HG03066 (cell line): Measurements from ENCODE around the gene ALKBH1.
"Not testable (repeated sequence)": the region's sequence is repeated elsewhere in the genome, so short reads cannot be mapped to it uniquely, and the experiment has no call there.

Experiments used
- ATAC-seq: cut with Tn5 transposase; IDR thresholded peaks from one replicate; pipeline ENCODE4 v1.9.1; 2021; ENCODE audit warnings: low read depth; ENCODE audit not compliant: unreplicated experiment

ALKBH1 gene, protein sequence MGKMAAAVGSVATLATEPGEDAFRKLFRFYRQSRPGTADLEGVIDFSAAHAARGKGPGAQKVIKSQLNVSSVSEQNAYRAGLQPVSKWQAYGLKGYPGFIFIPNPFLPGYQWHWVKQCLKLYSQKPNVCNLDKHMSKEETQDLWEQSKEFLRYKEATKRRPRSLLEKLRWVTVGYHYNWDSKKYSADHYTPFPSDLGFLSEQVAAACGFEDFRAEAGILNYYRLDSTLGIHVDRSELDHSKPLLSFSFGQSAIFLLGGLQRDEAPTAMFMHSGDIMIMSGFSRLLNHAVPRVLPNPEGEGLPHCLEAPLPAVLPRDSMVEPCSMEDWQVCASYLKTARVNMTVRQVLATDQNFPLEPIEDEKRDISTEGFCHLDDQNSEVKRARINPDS

DNA sequence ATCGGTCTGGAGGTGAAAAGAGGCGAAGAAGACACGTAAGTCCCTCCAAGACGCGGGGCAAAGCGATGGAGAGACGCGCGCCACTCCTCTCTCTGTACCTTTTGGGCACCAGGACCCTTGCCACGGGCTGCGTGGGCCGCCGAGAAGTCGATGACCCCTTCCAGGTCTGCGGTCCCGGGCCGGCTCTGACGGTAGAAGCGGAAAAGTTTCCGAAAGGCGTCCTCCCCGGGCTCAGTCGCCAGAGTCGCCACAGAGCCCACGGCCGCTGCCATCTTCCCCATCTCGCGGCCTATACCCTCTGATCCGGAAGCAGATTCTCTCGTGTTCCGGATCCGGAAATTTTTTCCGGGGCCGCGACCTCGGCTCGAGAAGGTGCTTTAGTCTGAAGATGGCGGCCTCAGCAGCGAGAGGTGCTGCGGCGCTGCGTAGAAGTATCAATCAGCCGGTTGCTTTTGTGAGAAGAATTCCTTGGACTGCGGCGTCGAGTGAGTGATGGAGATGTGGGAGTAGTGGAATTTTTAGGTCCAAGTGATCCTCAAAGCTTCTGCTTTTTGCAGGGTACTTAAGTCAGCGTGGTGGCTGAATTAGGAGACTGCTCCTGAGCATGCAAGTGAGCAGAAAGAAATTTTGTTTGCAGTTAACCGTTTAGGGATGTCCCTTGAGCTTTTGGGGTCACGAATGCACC is at the start of gene ALKBH1, which contains the start of gene SLIRP:
ALKBH1 (minus strand) TSS at position 300 of the 685 bp plus-strand sequence; CDS start at position 281, 19 bp downstream.
SLIRP (plus strand) TSS at position 380 of the 685 bp plus-strand sequence; CDS start at position 389, 9 bp downstream.
- peak; percentile 97 for ATAC-seq

DNA sequence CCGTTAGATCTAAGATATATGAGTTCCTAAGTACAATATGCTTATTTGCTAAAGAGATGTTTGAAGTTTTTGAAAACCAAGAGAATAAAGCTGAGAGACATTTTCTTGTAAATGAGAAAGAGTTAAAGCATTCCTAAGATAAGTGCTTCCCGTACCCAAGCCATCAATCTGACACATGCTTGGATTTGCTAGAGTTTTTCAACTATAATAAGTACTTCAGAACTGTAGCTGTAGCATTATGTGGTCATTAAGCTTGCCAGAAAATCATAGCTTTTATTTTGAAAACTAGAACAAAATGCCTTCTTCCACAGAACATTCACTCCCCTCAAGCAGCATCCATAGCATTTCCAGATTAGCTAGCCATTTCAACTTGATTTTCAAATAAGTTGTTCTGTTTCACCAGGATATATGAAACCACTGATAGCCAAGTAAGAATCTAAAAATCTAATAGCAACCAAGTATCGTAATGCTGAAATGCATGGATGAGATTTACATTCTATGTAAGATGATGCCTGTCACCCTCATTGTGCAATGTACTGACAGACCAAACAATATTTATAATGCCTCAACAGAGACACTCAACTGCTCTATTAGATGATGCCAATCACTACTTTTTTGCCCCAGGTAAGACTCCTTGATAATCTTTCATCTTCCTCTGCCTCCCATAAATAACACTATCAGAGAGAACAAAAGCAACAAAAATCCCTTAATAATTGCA is 45.1 kb upstream of the ALKBH1 start:
- ATAC-seq, result no peak

DNA sequence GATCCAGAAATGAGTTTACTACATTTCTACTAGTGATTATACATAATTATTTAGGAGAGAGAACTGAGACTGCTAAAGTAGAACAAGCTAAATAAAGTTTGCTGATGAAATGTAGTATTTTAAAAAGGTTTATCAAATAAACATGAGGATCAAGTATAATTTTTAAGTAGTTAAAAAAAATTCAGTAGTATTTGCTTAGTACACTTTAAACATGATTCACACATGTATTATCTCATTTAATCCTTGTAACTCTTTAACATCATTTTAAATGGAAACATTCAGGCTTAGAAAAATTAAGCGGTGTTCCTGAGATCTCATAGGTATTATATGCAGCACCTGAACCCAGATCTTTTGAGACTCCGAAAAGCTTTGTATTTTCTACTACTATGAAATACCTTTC is 44.4 kb upstream of the ALKBH1 start:
- ATAC-seq, result no peak

DNA sequence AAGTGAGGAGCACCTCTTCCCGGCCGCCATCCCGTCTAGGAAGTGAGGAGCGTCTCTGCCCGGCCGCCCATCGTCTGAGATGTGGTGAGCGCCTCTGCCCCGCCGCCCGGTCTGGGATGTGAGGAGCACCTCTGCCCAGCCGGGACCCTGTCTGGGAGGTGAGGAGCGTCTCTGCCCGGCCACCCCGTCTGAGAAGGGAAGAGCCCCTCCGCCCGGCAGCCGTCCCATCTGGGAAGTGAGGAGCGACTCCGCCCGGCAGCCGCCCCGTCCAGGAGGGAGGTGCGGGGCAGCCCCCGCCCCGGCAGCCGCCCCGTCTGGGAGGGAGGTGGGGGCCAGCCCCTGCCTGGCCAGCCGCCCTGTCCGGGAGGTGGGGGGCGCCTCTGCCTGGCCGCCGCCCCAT is 39.6 kb upstream of the ALKBH1 start:
- ATAC-seq, result not testable (repeated sequence)

DNA sequence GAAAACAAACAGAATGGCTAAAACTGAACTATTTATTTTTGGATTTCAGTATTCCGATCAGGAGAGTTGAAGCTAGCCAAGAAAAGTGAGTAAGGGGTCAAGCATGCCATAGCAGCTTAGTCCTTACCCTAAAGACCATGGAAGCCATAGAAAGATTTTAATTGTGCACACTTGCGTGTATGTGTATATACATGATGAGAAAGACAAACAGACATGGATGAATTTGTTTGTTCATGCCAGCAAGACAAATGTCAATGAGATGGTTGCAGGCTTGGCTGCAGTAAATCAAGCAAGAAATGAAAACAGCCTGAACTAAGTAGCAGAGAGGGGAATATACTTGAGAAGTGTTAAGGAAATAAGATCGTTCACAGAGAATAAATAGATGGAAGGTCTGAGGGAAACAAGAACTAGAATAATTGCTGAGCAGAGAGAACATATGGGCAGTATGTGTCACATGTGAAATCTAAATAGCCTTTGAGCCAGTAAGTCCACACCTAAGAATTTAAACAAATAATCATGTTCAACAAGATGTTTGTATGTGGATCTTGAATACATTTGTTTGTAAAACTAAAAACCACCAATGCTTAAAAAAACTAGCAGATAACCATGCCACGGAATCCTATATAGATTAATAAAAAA is 38.4 kb upstream of the ALKBH1 start:
- no peak for ATAC-seq

DNA sequence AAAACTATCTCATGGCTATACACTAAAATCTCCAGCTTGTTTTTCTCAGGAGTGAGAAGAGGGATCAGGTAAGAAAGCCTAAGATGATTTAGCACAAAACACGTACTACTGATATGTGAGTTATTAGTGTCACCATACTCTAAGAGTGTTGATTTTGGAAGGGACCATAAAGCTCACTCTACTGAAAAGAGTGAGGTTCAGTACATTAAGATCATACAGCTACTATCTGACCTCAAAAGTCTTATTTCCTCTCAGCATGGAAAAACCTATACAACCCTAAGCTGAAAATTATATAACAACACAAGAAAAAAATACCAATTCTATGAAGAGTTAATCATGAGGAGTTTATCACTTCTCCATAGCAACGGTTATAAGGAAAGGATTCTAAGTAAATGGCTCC is 33.6 kb upstream of the ALKBH1 start:
- ATAC-seq, result no peak

DNA sequence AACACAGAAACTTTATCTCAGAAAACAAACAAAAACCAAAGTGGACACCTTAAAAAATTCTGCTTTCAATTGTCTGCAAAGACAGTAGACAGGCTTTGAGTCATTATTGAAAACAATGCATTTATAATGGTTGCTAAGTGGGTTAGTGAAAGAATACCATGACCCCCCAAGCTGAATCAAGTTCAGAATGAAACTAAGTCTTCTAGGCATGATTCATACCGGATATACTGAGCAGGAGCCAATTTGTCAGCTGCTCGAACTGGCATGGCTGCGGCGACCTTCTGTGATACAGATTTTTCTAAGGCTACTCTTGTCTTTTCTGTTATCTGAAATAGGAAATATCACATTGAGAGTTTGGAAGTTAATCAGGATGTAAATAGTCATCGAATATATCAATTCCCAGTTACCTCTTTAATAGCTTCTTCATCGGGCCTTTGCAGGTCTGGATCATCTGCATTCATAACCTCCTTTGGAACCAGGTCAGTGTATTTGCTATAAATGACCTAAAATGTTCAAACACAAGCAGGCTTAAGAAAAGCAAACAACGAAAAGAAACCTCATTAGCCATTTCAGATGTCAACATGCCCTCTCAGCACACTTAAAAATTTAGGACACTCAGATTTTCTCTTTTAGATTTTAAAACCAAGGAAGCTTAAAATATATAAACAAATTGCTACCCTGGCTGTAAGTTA is 30.9 kb upstream of the ALKBH1 start:
- ATAC-seq, result no peak

DNA sequence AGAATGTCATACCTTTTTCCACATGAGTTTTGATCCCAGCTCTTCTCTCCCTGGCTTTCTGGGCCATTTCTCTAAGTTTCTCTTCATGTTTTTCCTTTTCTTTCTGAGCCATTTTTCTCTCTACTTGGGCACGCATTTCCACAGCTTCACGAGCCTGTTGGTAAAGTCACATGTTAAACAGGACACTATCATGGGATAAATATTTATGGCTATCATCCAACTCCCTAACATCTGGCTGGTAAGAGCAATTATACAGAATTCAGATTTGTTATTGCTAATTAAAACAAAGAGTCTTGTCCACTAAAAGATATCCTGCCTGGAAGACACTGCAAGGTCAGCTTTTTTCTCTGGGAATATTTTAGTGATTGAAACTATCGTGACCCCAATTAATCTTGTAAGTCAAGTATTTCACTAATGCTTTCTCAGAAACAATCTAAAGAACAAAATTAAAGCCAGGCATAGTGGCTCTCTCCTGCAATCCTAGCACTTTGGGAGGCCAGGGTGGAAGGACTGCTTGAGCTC is 23.2 kb upstream of the ALKBH1 start:
- ATAC-seq, result no peak

DNA sequence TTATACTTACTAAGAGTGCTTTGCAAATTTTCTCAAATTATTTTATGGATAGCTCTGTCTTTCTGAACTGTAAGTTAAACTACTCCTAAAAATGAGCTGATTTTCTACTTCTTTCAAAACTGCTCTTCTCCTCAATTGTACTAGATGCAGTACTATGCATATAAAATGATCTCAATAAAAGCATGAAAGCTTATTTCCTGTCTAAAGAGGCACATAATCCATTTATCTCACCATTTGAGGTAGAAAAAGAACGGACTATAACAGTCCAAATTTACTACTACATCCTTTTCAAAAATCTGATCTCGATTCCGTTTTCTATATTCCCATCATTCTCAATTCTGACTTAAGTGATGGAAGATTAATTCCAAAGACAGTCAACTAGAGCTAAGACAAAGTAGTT is 14.5 kb upstream of the ALKBH1 start:
- no peak for ATAC-seq

DNA sequence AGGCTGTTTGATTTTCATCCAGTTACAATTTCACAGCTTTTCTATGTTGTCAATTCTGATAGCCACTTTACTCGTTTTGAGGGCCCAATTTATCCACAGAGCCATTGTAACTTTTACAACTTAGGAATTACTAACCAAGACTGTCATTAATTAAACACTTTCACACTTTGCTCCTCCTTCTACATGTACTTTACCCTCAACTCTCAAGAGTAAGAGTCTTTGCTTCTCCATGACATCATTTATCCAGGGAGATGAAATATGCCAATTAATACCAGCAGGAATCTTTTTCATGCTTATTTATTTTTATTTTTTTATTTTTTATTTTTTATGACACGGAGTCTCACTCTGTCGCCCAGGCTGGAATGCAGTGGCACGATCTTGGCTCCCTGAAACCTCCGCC is 13.6 kb upstream of the ALKBH1 start:
- ATAC-seq, result no peak

DNA sequence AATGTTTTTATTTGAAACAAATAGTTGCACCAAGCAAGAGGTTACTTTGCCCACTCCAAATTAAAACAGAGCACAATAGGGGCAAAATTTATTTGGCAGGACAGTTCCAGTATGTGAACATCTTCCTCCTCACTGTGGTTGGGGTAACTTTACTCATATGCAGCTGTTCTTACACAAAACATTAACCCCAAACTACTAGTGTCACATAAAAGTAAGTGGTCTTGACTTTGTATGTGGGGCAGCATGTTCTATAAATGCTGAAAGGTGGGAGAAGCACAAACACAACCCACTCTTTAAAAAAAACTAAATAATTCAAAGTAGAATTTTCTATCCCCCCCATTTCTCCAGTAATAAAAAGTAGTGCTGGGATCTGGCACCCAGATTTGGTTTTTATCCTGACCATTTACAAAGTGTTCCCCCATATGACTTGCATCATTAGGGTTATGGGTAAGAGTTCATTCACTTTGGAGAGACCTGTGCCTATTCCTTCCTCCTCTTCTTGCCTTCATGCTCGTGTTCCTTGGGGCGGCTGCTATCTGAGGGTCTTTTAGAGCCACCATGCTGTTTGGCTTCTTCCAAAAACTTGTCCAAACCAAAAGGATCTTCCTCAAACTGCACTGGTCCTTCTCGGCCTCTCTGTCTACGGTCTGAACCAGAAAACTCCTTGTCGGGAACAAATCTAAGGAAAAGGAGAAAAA is 9.9 kb upstream of the ALKBH1 start:
- ATAC-seq, result no peak

DNA sequence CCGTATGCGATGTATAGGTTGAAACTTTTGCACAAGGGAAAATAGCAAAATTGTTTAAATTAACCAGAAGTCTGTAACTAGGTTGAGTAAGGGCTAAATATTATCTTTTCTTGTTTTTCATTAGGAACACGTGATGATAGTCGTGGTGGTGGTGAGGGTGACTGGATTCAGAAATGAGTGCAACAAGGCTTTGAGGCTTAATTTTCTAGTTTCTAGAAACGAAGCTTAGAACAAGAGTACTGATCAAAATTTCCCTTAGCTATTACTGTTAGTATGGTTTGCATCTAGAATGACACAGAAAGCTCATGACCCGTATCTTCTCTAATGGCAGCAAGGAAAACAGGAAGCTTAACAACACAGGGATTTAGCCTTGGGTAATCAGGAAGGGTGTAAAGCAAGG is 7.1 kb upstream of the ALKBH1 start:
- no peak for ATAC-seq

DNA sequence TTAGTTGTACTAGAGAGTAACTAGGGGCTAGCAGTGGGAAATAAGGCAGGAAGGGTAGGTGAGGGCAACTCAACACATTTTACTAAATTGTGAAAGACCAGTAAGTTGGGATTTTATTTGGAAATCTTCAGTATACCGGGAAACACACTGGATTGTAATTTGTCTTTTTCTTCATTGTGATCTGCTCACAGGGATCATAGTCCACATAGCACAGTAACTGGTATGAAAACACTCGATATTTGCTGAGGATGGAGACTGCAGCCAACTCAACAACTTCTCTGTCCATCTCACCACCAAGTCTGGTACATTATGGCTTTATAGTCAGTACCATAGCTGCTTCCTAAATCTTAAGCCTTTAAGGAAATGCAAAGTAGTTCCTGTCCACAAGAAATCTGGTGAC is 2.5 kb upstream of the ALKBH1 start:
- ATAC-seq, result no peak

DNA sequence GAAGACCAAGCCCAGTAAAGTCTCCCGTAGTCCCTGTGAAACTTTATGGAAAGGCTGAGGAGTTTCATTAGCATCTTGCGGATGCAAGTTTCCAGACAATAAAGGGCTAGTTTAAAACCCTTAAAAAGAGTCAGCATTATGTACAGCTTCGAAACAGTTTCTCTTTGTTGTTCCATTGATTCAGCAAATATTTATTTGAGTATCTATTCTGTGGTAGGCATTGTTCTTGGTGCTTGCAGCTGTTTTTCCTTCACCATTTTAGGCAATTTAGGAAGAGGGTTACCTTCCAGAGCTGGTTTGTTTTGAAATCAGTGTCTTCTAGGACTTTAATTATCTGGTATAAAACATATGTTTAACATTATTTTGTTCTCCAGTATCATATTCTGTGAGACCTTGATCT is 1.6 kb upstream of the ALKBH1 start:
- no peak for ATAC-seq

DNA sequence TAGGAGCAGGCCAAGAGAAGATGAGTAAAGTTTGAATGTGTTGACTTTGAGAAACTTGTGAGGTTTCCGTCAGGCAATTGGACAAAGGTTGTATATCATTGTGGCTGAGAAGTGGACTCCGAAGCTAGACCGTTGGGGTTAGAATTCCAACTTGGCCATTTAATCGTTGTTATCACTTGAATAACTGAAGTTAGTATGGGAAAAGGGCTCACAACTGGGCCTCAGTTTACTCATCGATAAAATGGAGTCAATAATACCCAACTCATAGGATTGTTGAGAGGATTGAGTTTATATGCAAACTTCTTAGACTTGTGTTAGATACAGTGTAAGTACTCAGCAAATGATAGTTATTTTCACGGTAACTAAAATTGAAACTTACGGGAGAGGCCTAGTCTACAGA is 926 bp upstream of the ALKBH1 start:
- ATAC-seq, result no peak

DNA sequence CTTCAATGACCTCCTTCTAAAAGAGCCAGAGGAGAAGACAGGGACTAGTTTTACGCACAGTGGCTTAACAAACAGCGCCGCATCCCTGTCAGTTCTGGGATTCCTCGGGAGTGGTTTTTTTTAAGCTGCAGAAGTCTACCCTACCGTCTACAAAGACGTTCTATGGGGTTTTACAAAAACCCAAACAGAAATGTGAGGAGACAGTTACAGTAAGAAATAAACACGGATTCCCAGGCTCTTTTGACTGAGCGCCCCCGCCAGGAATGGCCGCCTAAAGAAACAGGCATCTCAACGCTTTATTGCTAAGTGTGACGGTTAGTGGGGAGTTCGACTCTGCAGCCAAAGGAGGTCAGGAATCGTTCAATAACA is 484 bp downstream of the ALKBH1 start:
- ATAC-seq, result peak; percentile 27

DNA sequence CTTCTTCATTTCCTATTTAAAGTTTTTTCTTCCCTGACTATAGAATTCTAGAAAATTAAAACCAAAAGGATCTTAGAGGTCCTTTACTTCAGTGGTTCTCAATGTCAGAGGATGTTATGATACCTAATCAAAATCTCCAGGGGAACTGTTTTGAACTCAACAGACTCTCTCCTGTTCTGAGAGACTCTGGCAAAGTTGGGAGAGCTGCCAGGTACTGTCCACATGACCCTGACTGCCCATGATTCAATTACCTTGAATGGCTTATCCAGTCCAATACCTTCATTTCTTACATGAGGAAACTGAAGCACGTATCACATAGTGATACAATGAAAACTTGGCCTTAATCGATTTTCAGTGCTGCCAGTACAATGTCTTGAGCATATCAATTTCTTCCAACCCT is 16.6 kb downstream of the ALKBH1 start:
- ATAC-seq, result no peak

DNA sequence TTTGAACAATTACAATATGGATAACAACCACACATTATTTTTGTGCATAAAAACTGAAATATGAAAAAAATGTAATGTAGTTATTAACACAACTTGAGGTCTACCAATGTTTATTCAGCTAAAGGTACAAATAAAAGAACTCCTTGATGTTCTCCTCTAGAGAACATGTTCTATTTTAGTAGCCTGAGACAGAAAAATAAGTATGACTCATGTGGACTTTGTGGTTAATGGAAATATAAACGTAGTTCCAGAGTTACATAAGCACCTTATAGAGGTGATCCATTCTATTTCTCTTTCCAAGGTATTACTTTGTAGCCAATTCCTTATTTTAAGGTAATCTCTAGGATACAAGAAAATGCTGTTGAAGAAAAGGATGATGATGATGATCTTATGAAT is 25.7 kb downstream of the ALKBH1 start:
- no peak for ATAC-seq
